Prostate gland (tissue), 2 donors: ENCODE data around the gene SBF2. TPM values are rescaled to one million over a fixed set of nuclear protein-coding genes. Genes with fewer than 3 reads are reported as not detected.

Experiments used
- DNase-seq: peaks from one replicate; pipeline ENCODE4 v3.0.0-alpha.2; 2019; ENCODE audit warnings: low spot score
- H3K27ac ChIP-seq, 2 donors: fragments of 200-600 bp; sonication (generic); 2 replicates each; pipeline ENCODE4 v1.5.1; 2017 to 2019
- H3K27me3 ChIP-seq: fragments of 200-600 bp; sonication (generic); replicated peaks from 2 replicates; pipeline ENCODE4 v1.5.1; 2019; ENCODE audit not compliant: insufficient read depth
- H3K36me3 ChIP-seq, 2 donors: fragments of 200-600 bp; sonication (generic); 1 replicate in 1 of 2; 2 replicates in 1 of 2; pipeline versions ENCODE4 v1.5.1 to v1.8.1; 2017 to 2019
- H3K4me1 ChIP-seq: fragments of 200-600 bp; sonication (generic); replicated peaks from 2 replicates; pipeline ENCODE4 v1.5.1; 2019
- H3K4me3 ChIP-seq, 2 donors: fragments of 200-600 bp; sonication (generic); 2 replicates each; pipeline ENCODE4 v1.5.1; 2017 to 2019
- H3K9me3 ChIP-seq: fragments of 200-600 bp; sonication (generic); 2 replicates; pipeline ENCODE4 v1.5.1; 2017
- CTCF ChIP-seq, 4 experiments: fragments of 200-600 bp in 2 of 4; fragments of 450-650 bp in 2 of 4; sonication (generic) in 2 of 4; IDR thresholded peaks; 1 replicate in 3 of 4; 2 replicates in 1 of 4; pipeline ENCODE4 v1.5.1; 2016 to 2019; ENCODE audit warnings: antibody characterized with exemption in 4 of 4, mild to moderate bottlenecking in 2 of 4, moderate library complexity in 2 of 4
- POLR2A ChIP-seq: fragments of 450-650 bp; IDR thresholded peaks from one replicate; pipeline ENCODE4 v1.6.1; 2016; ENCODE audit warnings: antibody characterized with exemption, mild to moderate bottlenecking
- POLR2AphosphoS5 ChIP-seq: sonication (generic); formaldehyde crosslinking; IDR thresholded peaks from one replicate; pipeline ENCODE4 v1.6.1; 2017; ENCODE audit warnings: antibody characterized with exemption
- WGBS: methylation state at CpG from one replicate; pipeline ENCODE4 v1.1.5; 2018; 5-methylcytosine and 5-hydroxymethylcytosine counted together
- intact Hi-C: fragments of 100-400 bp; cut with DNase I; formaldehyde crosslinking; loops from one replicate; pipeline ENCODE4 v1.14.2; 2022
- total RNA-seq, 2 donors: library from RNA; depleted of rRNA; stranded (reverse); fragments of >200 nt; gene quantifications; one replicate each; pipeline ENCODE4 v1.1.0, GENCODE V29; 2016

Gene SBF2
- total RNA-seq, 2 donors from 2014 or later: 35.9 to 56.7 TPM

- no peaks in the 10 kb centered on the region for H3K36me3 ChIP-seq
- no peaks in the 10 kb centered on the region for H3K4me1 ChIP-seq
- DNase-seq: no peak
- no peaks in the 10 kb centered on the region for H3K9me3 ChIP-seq
- intact Hi-C loops: no loop called here
- H3K27me3 ChIP-seq: no peaks in the 10 kb centered on the region
- no peak for TF ChIP-seq POLR2A
- 100% methylated on average over 1 of the region's 1 CpG for WGBS
- no peak overlapping the region for H3K27ac ChIP-seq
- H3K4me3 ChIP-seq: no peak overlapping the region
Observed at GRCh38 chr11:9899676-9900075, 394.3 kb downstream of the SBF2 start.

GRCh38 chr11:9896902-9897301 is 397.1 kb downstream of the SBF2 start:
- no peaks in the 10 kb centered on the region for H3K4me1 ChIP-seq
- WGBS: 81% methylated on average over 2 of the region's 2 CpGs
- no peaks in the 10 kb centered on the region for H3K9me3 ChIP-seq
- H3K4me3 ChIP-seq: no peak overlapping the region
- H3K27me3 ChIP-seq: no peaks in the 10 kb centered on the region
- H3K36me3 ChIP-seq: no peaks in the 10 kb centered on the region
- no peak for TF ChIP-seq CTCF (IDR thresholded peaks at IDR 0.05)
- TF ChIP-seq POLR2A: no peak
- TF ChIP-seq POLR2AphosphoS5: no peak
- no peak for DNase-seq
- no peak overlapping the region for H3K27ac ChIP-seq
- intact Hi-C loops: no loop called here

GRCh38 chr11:9895006-9895405 is 399.0 kb downstream of the SBF2 start:
- H3K27ac ChIP-seq: no peak overlapping the region
- intact Hi-C loops: no loop called here
- no peaks in the 10 kb centered on the region for H3K27me3 ChIP-seq
- WGBS: 95% methylated on average over 1 of the region's 1 CpG
- H3K9me3 ChIP-seq: no peaks in the 10 kb centered on the region
- TF ChIP-seq POLR2AphosphoS5 (no peak), POLR2A (no peak), CTCF (IDR thresholded peaks at IDR 0.05) (no peak)
- H3K4me3 ChIP-seq: no peak overlapping the region
- no peaks in the 10 kb centered on the region for H3K36me3 ChIP-seq
- DNase-seq: no peak
- H3K4me1 ChIP-seq: no peaks in the 10 kb centered on the region

- 56% methylated on average over 2 of the region's 2 CpGs for WGBS
- Histone ChIP-seq H3K9me3 (no peaks in the 10 kb centered on the region), H3K36me3 (no peaks in the 10 kb centered on the region), H3K27ac (no peak overlapping the region), H3K4me3 (no peak overlapping the region), H3K4me1 (no peaks in the 10 kb centered on the region), H3K27me3 (no peaks in the 10 kb centered on the region)
- intact Hi-C loops: no loop called here
- TF ChIP-seq CTCF (IDR thresholded peaks at IDR 0.05) (no peak), POLR2AphosphoS5 (no peak), POLR2A (no peak)
- DNase-seq: no peak
Observed at GRCh38 chr11:9893474-9893873, 400.5 kb downstream of the SBF2 start.

GRCh38 chr11:9888938-9889337 is 405.1 kb downstream of the SBF2 start:
- Histone ChIP-seq H3K27ac (no peak overlapping the region), H3K4me3 (no peak overlapping the region), H3K9me3 (no peaks in the 10 kb centered on the region), H3K4me1 (no peaks in the 10 kb centered on the region), H3K27me3 (no peaks in the 10 kb centered on the region), H3K36me3 (no peaks in the 10 kb centered on the region)
- intact Hi-C loops: no loop called here
- DNase-seq: no peak
- no peak for TF ChIP-seq POLR2AphosphoS5
- no peak for TF ChIP-seq CTCF (IDR thresholded peaks at IDR 0.05)
- no peak for TF ChIP-seq POLR2A
- WGBS: 71% methylated on average over 1 of the region's 1 CpG
